ENCODE results near the gene VRK1.

The VRK1 gene

DNA sequence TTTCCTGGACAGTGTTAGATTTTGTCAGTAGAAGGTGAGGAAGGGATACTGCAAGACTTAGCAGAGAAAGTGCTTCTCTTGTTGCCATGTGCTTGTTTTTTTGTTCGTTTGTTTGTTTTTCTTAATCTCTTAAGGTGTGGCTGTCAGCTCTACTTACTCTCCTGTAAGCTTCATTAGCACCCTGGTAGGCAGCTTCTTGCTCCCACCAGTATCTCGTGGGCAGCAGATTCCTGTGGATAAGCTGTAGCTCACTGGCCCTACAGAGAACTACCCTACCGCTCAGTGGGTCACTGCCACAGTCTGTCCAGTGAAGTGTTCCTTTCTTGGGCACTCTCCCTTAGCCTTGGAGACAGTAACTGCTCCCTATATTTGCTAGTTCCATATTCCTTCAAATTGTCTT lies 30.1 kb downstream of the VRK1 start:
- H3K4me2 ChIP-seq: no peak overlapping the region
- H3K27ac ChIP-seq: no peak overlapping the region
- H3K4me3 ChIP-seq (IDR thresholded peaks at IDR 0.05; ENCODE audit: insufficient read depth, low read depth, low read length): no peak overlapping the region
- no peaks in the 10 kb centered on the region for H4K20me1 ChIP-seq (ENCODE audit: insufficient read depth)
- H3K27me3 ChIP-seq (ENCODE audit: insufficient read depth, low read depth): no peaks in the 10 kb centered on the region
- H3K79me2 ChIP-seq (ENCODE audit: insufficient read depth, low read depth): peaks cover 71% of the 10 kb centered on the region
- no peaks in the 10 kb centered on the region for H3K36me3 ChIP-seq (ENCODE audit: insufficient read depth)
- no peak overlapping the region for H3K9ac ChIP-seq
- H2AFZ ChIP-seq (ENCODE audit: low read depth): no peak overlapping the region
- TF ChIP-seq, protein P1, sequence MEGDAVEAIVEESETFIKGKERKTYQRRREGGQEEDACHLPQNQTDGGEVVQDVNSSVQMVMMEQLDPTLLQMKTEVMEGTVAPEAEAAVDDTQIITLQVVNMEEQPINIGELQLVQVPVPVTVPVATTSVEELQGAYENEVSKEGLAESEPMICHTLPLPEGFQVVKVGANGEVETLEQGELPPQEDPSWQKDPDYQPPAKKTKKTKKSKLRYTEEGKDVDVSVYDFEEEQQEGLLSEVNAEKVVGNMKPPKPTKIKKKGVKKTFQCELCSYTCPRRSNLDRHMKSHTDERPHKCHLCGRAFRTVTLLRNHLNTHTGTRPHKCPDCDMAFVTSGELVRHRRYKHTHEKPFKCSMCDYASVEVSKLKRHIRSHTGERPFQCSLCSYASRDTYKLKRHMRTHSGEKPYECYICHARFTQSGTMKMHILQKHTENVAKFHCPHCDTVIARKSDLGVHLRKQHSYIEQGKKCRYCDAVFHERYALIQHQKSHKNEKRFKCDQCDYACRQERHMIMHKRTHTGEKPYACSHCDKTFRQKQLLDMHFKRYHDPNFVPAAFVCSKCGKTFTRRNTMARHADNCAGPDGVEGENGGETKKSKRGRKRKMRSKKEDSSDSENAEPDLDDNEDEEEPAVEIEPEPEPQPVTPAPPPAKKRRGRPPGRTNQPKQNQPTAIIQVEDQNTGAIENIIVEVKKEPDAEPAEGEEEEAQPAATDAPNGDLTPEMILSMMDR (conservative IDR thresholded peaks at IDR 0.05; ENCODE audit: low read depth, low read length): no peak
- peaks cover 29% of the 10 kb centered on the region for H3K4me1 ChIP-seq (ENCODE audit: low read depth, poor library complexity, severe bottlenecking)

DNA sequence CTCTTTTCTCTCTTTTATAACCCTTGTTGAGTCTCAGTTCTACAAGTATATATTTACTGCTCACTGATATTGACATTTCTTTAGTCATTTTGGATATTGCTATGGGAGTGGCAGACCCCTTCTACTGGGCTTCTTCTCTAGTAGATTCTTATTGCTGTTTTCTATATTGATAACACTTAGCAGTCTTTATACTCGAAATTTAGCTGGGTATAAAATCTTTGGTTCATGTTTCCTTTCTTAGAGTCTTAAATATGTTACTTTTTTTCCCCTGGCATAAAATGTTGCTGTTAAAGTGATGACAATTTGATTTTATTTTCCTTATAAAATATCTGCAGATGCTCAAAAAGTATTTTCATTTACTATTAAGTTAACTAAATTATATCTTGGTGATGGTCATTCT lies 32.6 kb downstream of the VRK1 start:
- Histone ChIP-seq H3K79me2 (ENCODE audit: insufficient read depth, low read depth) (peaks cover 52% of the 10 kb centered on the region; the same call in 1 of the 2 replicates), H3K4me1 (ENCODE audit: low read depth, poor library complexity, severe bottlenecking) (peaks cover 20% of the 10 kb centered on the region), H3K4me2 (no peak overlapping the region), H2AFZ (ENCODE audit: low read depth) (no peak overlapping the region), H3K27ac (no peak overlapping the region), H3K27me3 (ENCODE audit: insufficient read depth, low read depth) (no peaks in the 10 kb centered on the region), H4K20me1 (ENCODE audit: insufficient read depth) (no peaks in the 10 kb centered on the region), H3K9ac (no peak overlapping the region), H3K4me3 (IDR thresholded peaks at IDR 0.05; ENCODE audit: insufficient read depth, low read depth, low read length) (no peak overlapping the region), H3K36me3 (ENCODE audit: insufficient read depth) (no peaks in the 10 kb centered on the region)
- TF ChIP-seq, protein P1 (conservative IDR thresholded peaks at IDR 0.05; ENCODE audit: low read depth, low read length): no peak

DNA sequence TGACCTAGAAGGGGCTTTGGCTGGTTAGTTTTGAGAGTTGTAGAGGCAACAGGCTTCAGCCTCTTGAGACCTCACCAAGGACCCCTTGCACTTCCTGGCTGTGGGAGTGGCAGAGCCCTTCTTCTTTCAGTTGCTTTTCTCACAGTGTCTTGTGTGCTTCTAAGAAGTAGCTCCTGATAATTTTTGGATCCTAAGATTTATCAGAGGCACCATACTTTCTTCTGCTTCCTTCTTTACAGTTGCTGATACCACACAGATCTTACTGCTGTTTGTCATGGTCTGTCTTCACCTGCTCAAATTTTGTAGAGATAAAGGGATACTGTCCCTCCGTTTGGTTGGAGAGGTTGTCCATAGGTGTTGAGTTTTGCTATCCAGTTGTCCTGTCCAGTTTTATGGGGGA lies 33.8 kb downstream of the VRK1 start:
- H3K4me1 ChIP-seq (ENCODE audit: low read depth, poor library complexity, severe bottlenecking): peaks cover 8% of the 10 kb centered on the region
- H3K79me2 ChIP-seq (ENCODE audit: insufficient read depth, low read depth): peaks cover 50% of the 10 kb centered on the region; the same call in 1 of the 2 replicates
- no peaks in the 10 kb centered on the region for H3K27me3 ChIP-seq (ENCODE audit: insufficient read depth, low read depth)
- no peak overlapping the region for H3K4me3 ChIP-seq (IDR thresholded peaks at IDR 0.05; ENCODE audit: insufficient read depth, low read depth, low read length)
- H4K20me1 ChIP-seq (ENCODE audit: insufficient read depth): no peaks in the 10 kb centered on the region
- no peak overlapping the region for H3K4me2 ChIP-seq
- H3K27ac ChIP-seq: no peak overlapping the region
- no peak overlapping the region for H2AFZ ChIP-seq (ENCODE audit: low read depth)
- TF ChIP-seq, protein P1 (conservative IDR thresholded peaks at IDR 0.05; ENCODE audit: low read depth, low read length): no peak
- H3K9ac ChIP-seq: no peak overlapping the region
- no peaks in the 10 kb centered on the region for H3K36me3 ChIP-seq (ENCODE audit: insufficient read depth)

DNA sequence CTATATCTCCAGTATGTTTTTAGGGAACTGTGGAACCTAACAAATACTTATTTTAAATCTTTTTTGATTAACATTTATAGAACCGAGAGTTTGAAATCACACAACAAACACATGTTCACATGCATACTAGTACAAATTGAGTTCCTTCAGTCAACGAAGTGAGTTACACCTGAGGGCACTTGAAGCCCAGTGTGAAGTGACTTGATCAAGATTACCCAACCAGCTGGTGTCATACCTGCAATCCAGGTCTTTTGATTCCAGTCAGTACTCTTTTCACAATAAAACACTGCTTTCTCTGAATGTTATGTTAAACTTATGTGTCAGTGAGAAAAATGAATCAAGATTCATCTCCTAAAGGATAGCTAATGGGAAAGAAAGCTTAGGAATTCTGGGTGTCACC lies 35.2 kb downstream of the VRK1 start:
- TF ChIP-seq, protein P1 (conservative IDR thresholded peaks at IDR 0.05; ENCODE audit: low read depth, low read length): no peak
- H3K36me3 ChIP-seq (ENCODE audit: insufficient read depth): no peaks in the 10 kb centered on the region
- no peak overlapping the region for H2AFZ ChIP-seq (ENCODE audit: low read depth)
- no peak overlapping the region for H3K27ac ChIP-seq
- no peak overlapping the region for H3K4me3 ChIP-seq (IDR thresholded peaks at IDR 0.05; ENCODE audit: insufficient read depth, low read depth, low read length)
- H3K27me3 ChIP-seq (ENCODE audit: insufficient read depth, low read depth): no peaks in the 10 kb centered on the region
- no peak overlapping the region for H3K9ac ChIP-seq
- H3K79me2 ChIP-seq (ENCODE audit: insufficient read depth, low read depth): peaks cover 39% of the 10 kb centered on the region; the same call in 1 of the 2 replicates
- H3K4me1 ChIP-seq (ENCODE audit: low read depth, poor library complexity, severe bottlenecking): no peaks in the 10 kb centered on the region
- no peaks in the 10 kb centered on the region for H4K20me1 ChIP-seq (ENCODE audit: insufficient read depth)
- H3K4me2 ChIP-seq: no peak overlapping the region

Measured in KMS-11 (cell line).